GM23338 (cell line): ENCODE data around the gene SLC12A7. TPM values are rescaled to one million over a fixed set of nuclear protein-coding genes. Genes with fewer than 3 reads are reported as not detected.

Experiments
- ATAC-seq: fragments of 200-7000 bp; cut with Tn5 transposase; 3 replicates; pipeline ENCODE4 v1.9.1; 2020
- DNase-seq: peaks from one replicate; pipeline ENCODE4 v3.0.0-alpha.2; 2015; ENCODE audit warnings: low spot score
- H2AFZ ChIP-seq: fragments of 200-600 bp; sonication (generic); 2 replicates; pipeline ENCODE4 v1.8.0; 2016; ENCODE audit warnings: antibody characterized with exemption, mild to moderate bottlenecking, moderate library complexity
- H3F3A ChIP-seq: fragments of 200-600 bp; sonication (generic); replicated peaks from 2 replicates; pipeline ENCODE4 v1.8.0; 2017; ENCODE audit warnings: antibody characterized with exemption, mixed run types, low read depth
- H3K27ac ChIP-seq: fragments of 200-600 bp; sonication (generic); 2 replicates; pipeline ENCODE4 v1.6.1; 2016; ENCODE audit warnings: low read depth
- H3K27me3 ChIP-seq: fragments of 200-600 bp; sonication (generic); 2 replicates; pipeline ENCODE4 v1.8.0; 2016; ENCODE audit warnings: mild to moderate bottlenecking, mixed run types, moderate library complexity; ENCODE audit not compliant: insufficient read depth
- H3K36me3 ChIP-seq: fragments of 200-600 bp; sonication (generic); 2 replicates; pipeline ENCODE4 v1.8.0; 2016; ENCODE audit warnings: mild to moderate bottlenecking; ENCODE audit not compliant: insufficient read depth
- H3K4me1 ChIP-seq: fragments of 200-600 bp; sonication (generic); 2 replicates; pipeline ENCODE4 v1.8.0; 2016; ENCODE audit warnings: mild to moderate bottlenecking, moderate library complexity; ENCODE audit not compliant: insufficient read depth
- H3K4me2 ChIP-seq: fragments of 200-600 bp; sonication (generic); 2 replicates; pipeline ENCODE4 v1.7.1; 2017; ENCODE audit warnings: mixed run types
- H3K4me3 ChIP-seq: fragments of 200-600 bp; sonication (generic); 2 replicates; pipeline ENCODE4 v1.6.1; 2016; ENCODE audit warnings: mixed run types
- H3K79me2 ChIP-seq: fragments of 200-600 bp; sonication (generic); replicated peaks from 2 replicates; pipeline ENCODE4 v1.8.0; 2017; ENCODE audit warnings: mild to moderate bottlenecking; ENCODE audit not compliant: insufficient read depth
- H3K9me2 ChIP-seq: fragments of 200-600 bp; sonication (generic); 2 replicates; pipeline ENCODE4 v1.8.0; 2017; ENCODE audit not compliant: insufficient read depth
- H4K20me1 ChIP-seq: fragments of 200-600 bp; sonication (generic); replicated peaks from 2 replicates; pipeline ENCODE4 v1.8.0; 2017; ENCODE audit warnings: mild to moderate bottlenecking; ENCODE audit not compliant: insufficient read depth
- H3K27ac Mint-ChIP-seq: 2 replicates; pipeline ENCODE4 v1.8.0; 2020; ENCODE audit warnings: inconsistent platforms, mild to moderate bottlenecking, moderate library complexity, mixed read lengths
- H3K27me3 Mint-ChIP-seq: 3 replicates; pipeline ENCODE4 v1.8.0; 2022; ENCODE audit warnings: low read depth, mild to moderate bottlenecking, moderate library complexity, mixed read lengths, inconsistent platforms; ENCODE audit not compliant: insufficient read depth, poor library complexity
- H3K36me3 Mint-ChIP-seq: 3 replicates; pipeline ENCODE4 v1.8.0; 2021; ENCODE audit warnings: low read depth, mild to moderate bottlenecking, inconsistent platforms, moderate library complexity, mixed read lengths
- H3K4me1 Mint-ChIP-seq: 3 replicates; pipeline ENCODE4 v1.8.0; 2020; ENCODE audit warnings: mild to moderate bottlenecking, inconsistent platforms, mixed read lengths
- H3K4me3 Mint-ChIP-seq: 3 replicates; pipeline ENCODE4 v1.8.0; 2021; ENCODE audit warnings: moderate library complexity, mild to moderate bottlenecking, inconsistent platforms, mixed read lengths
- H3K9me3 Mint-ChIP-seq: 3 replicates; pipeline ENCODE4 v1.8.0; 2020; ENCODE audit warnings: moderate library complexity, mild to moderate bottlenecking, inconsistent platforms, mixed read lengths
- CREB1 ChIP-seq: fragments of 250-450 bp; sonication (Bioruptor Pico); IDR thresholded peaks from 2 replicates; pipeline ENCODE4 v1.5.0; 2020; ENCODE audit warnings: low read depth, mild to moderate bottlenecking, moderate library complexity
- EZH2phosphoT487 ChIP-seq: fragments of 200-600 bp; sonication (generic); IDR thresholded peaks from one replicate; pipeline ENCODE4 v1.8.1; 2018; ENCODE audit warnings: antibody characterized with exemption; ENCODE audit not compliant: unreplicated experiment
- JUNB ChIP-seq: IDR thresholded peaks from one replicate; pipeline ENCODE4 v1.6.1; 2016; ENCODE audit warnings: antibody characterized with exemption; ENCODE audit not compliant: unreplicated experiment
- NANOG ChIP-seq: IDR thresholded peaks from 2 replicates; pipeline ENCODE4 v1.6.1; 2016; ENCODE audit warnings: antibody characterized with exemption, borderline replicate concordance
- POLR2AphosphoS5 ChIP-seq: IDR thresholded peaks from 2 replicates; pipeline ENCODE4 v1.6.1; 2016; ENCODE audit warnings: antibody characterized with exemption, low read depth
- REST ChIP-seq: IDR thresholded peaks from one replicate; pipeline ENCODE4 v1.6.1; 2018; ENCODE audit warnings: antibody characterized with exemption; ENCODE audit not compliant: unreplicated experiment
- STAT1 ChIP-seq: IDR thresholded peaks from one replicate; pipeline ENCODE4 v1.6.1; 2016; ENCODE audit warnings: antibody characterized with exemption; ENCODE audit not compliant: unreplicated experiment
- ZNF114 ChIP-seq: fragments of 250-450 bp; sonication (Bioruptor Pico); IDR thresholded peaks from 2 replicates; pipeline ENCODE4 v1.5.0; 2020; ENCODE audit warnings: mild to moderate bottlenecking, moderate library complexity
- ZNF331 ChIP-seq: fragments of 250-450 bp; sonication (Bioruptor Pico); IDR thresholded peaks from 2 replicates; pipeline ENCODE4 v1.5.0; 2020; ENCODE audit warnings: low read depth, mild to moderate bottlenecking, moderate library complexity
- ZNF462 ChIP-seq: fragments of 250-450 bp; sonication (Bioruptor Pico); IDR thresholded peaks from 2 replicates; pipeline ENCODE4 v1.5.0; 2020; ENCODE audit warnings: mild to moderate bottlenecking, moderate library complexity
- polyA plus RNA-seq: library from polyadenylated mRNA; unstranded; fragments of >200 nt; fragmentation: Nextera tagmentation; extraction: Ambion mirVana; gene quantifications from 2 replicates; pipeline ENCODE4 v1.2.1, GENCODE V29; 2016
- total RNA-seq: library from RNA; depleted of rRNA; stranded (reverse); fragments of >200 nt; shearing (Covaris generic); gene quantifications from 2 replicates; pipeline ENCODE4 v1.2.3, GENCODE V29; 2014

SLC12A7 gene
- total and polyA plus RNA-seq, 2 experiments from 2014 or later, result 7.4 to 32.2 TPM

GRCh38 chr5:1065143-1065750 is 46.6 kb downstream of the SLC12A7 start:
- no peak overlapping the region for H3K27ac ChIP-seq
- no peak for DNase-seq
- H3K36me3 ChIP-seq, result no peaks in the 10 kb centered on the region
- H2AFZ ChIP-seq, result no peak overlapping the region
- H4K20me1 ChIP-seq, result no peaks in the 10 kb centered on the region
- TF ChIP-seq JUNB (no peak), POLR2AphosphoS5 (no peak), CREB1 (CRISPR knock-in tag) (no peak), ZNF331 (CRISPR knock-in tag) (no peak), REST (no peak), EZH2phosphoT487 (no peak), ZNF462 (CRISPR knock-in tag) (no peak), ZNF114 (CRISPR knock-in tag) (no peak), STAT1 (no peak), NANOG (no peak)
- H3K27ac Mint-ChIP-seq, result no peak overlapping the region
- H3K79me2 ChIP-seq, result 0 out of 2 replicates have a peak, but pooled peaks cover 3% of the 10 kb centered on the region
- no peak overlapping the region for H3K4me3 Mint-ChIP-seq
- no peaks in the 10 kb centered on the region for H3K4me1 Mint-ChIP-seq
- no peaks in the 10 kb centered on the region for H3K27me3 ChIP-seq
- no peaks in the 10 kb centered on the region for H3F3A ChIP-seq
- H3K4me1 ChIP-seq, result no peaks in the 10 kb centered on the region
- H3K9me2 ChIP-seq, result no peaks in the 10 kb centered on the region
- peaks cover 25% of the 10 kb centered on the region for H3K36me3 Mint-ChIP-seq
- H3K9me3 Mint-ChIP-seq, result no peaks in the 10 kb centered on the region
- ATAC-seq, result no peak
- peaks cover 5% of the 10 kb centered on the region for H3K27me3 Mint-ChIP-seq
- no peak overlapping the region for H3K4me2 ChIP-seq
- no peak overlapping the region for H3K4me3 ChIP-seq
